Measurements from ENCODE around the gene INTS1. TPM values are rescaled to one million over a fixed set of nuclear protein-coding genes. Genes with fewer than 3 reads are reported as not detected.

Gene INTS1
- total RNA-seq, 8 experiments from 2014 or later, result 19.5 to 80.2 (median 39.3) TPM

DNA sequence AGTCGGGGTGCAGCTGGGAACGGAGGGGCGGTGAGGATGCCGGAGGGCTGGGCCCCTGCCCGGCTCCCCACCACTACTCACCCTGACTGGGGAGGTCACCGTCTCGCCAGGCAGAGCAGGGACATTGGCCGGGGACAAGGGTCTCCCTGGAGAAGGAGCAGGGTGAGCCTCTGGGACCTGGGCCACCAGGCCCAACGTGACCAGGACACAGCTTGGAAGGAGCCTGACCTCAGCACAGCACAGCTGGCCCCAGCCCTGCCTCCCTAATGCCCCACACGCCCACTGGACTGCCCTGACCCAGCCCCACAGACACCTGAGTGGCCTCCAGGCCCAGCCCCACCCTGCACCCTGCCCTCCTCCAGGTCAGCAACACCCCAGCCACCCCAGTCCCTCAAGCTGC, 66.0 kb downstream of the INTS1 start:
- in situ Hi-C loops (cut with MboI; ENCODE audit: low pct_unique_long_range_greater_than_20kb in 2 of 9, low sequenced_read_pairs in 9 of 9, unreplicated experiment in 9 of 9), result loop anchor here in 1 of 9 experiments (25.0 kb wide), 1 partner anchor 226 kb away; no protein-coding TSS in a partner anchor
- H3K4me1 ChIP-seq (replicated peaks in 1 of 2), result no peaks in the 10 kb centered on the region
- no peak for ATAC-seq (replicated peaks in 6 of 8)
- no peak overlapping the region for H3K4me3 ChIP-seq
- H3K27ac ChIP-seq, result no peak overlapping the region
- WGBS, 10 experiments, result 100% methylated on average over 1 of the region's 10 CpGs; no CpG with 5 or more reads in 9 of the 10 experiments

DNA sequence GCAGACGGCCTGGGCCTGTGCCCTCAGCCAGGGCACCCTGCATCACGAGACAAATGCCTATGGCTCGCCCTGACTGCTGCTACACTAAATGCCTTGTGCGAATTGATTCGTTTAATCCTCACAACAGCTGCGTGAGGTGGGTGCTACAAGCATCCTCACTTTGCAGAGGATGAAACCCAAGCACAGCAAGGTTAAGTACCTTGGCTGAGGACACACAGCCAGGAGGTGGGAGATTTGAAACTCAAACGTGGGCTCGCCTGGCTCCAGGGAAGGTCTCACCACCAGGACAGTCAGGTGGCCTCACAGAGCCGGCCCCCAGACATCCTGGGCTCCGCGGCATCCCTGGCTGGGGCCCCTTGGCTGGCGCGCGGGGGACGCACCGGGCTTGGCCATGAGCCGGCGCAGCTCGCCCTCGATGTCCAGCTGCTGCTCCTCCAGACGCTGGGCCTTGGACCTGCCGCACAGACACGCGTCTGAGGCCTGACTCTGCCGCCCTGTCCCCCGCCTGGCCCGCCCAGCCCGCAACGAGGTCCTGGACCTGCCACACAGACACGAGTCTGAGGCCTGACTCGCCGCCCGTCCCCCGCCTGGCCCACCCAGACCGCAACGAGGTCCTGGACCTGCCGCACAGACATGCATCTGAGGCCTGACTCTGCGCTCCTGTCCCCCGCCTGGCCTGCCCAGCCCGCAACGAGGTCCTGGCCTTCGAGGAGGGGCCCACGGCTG, 66.9 kb downstream of the INTS1 start:
- no peak overlapping the region for H3K27ac ChIP-seq
- in situ Hi-C loops (cut with MboI; ENCODE audit: low pct_unique_long_range_greater_than_20kb in 2 of 9, low sequenced_read_pairs in 9 of 9, unreplicated experiment in 9 of 9), result loop anchor here in 1 of 9 experiments (25.0 kb wide), 1 partner anchor 225 kb away; no protein-coding TSS in a partner anchor
- no peak for ATAC-seq (replicated peaks in 6 of 8)
- no peak overlapping the region for H3K4me3 ChIP-seq
- no peaks in the 10 kb centered on the region for H3K4me1 ChIP-seq (replicated peaks in 1 of 2)
- 60 to 89% (median 68%) methylated on average over 1 to 5 of the region's 43 CpGs; no CpG with 5 or more reads in 6 of the 10 experiments for WGBS, 10 experiments

DNA sequence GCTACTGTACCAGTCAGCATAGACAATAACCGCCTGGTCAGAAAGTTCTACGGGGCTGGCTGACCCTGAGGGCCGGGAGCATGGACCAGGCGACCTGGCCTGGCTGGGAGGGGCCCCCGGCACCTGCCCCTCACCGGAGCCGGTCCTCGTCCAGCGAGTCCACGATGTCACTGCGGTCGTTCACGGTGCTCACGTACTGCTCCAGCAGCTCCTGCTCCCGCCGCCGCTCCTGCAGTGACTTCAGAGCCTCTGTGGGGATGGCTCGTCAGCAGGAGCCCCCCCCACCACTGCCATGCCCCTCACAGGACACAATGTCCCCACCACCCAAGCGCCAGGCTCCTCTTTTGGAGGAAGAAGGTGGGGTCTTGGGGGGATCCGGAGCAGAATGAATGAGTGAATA, 67.6 kb downstream of the INTS1 start:
- in situ Hi-C loops (cut with MboI; ENCODE audit: low pct_unique_long_range_greater_than_20kb in 2 of 9, low sequenced_read_pairs in 9 of 9, unreplicated experiment in 9 of 9), result loop anchor here in 1 of 9 experiments (25.0 kb wide), 1 partner anchor 224 kb away; no protein-coding TSS in a partner anchor
- H3K4me3 ChIP-seq, result no peak overlapping the region
- H3K4me1 ChIP-seq (replicated peaks in 1 of 2), result no peaks in the 10 kb centered on the region
- no peak for ATAC-seq (replicated peaks in 6 of 8)
- H3K27ac ChIP-seq, result no peak overlapping the region
- WGBS, 10 experiments, result 82% methylated on average over 11 of the region's 20 CpGs; no CpG with 5 or more reads in 9 of the 10 experiments

GRCh38 chr7:1434891-1435670, 69.1 kb downstream of the INTS1 start:
- no peak for ATAC-seq (replicated peaks in 6 of 8)
- in situ Hi-C loops (cut with MboI; ENCODE audit: low pct_unique_long_range_greater_than_20kb in 2 of 9, low sequenced_read_pairs in 9 of 9, unreplicated experiment in 9 of 9), result loop anchor here in 1 of 9 experiments (25.0 kb wide), 1 partner anchor 223 kb away; no protein-coding TSS in a partner anchor
- no peak overlapping the region for H3K27ac ChIP-seq
- WGBS, 10 experiments, result 89 to 90% methylated on average over 2 to 8 of the region's 22 CpGs; no CpG with 5 or more reads in 8 of the 10 experiments
- no peaks in the 10 kb centered on the region for H3K4me1 ChIP-seq (replicated peaks in 1 of 2)
- no peak overlapping the region for H3K4me3 ChIP-seq

- no peak overlapping the region for H3K4me3 ChIP-seq
- H3K4me1 ChIP-seq (replicated peaks in 1 of 2), result peaks cover 0 to 3% of the 10 kb centered on the region in 2 donors
- H3K27ac ChIP-seq, result no peak overlapping the region
- WGBS, 10 experiments, result 67 to 100% (median 82%) methylated on average over 2 to 12 of the region's 35 CpGs; no CpG with 5 or more reads in 5 of the 10 experiments
- no peak for ATAC-seq (replicated peaks in 6 of 8)
- in situ Hi-C loops (cut with MboI; ENCODE audit: low pct_unique_long_range_greater_than_20kb in 2 of 9, low sequenced_read_pairs in 9 of 9, unreplicated experiment in 9 of 9), result loop anchor here in 1 of 9 experiments (25.0 kb wide), 1 partner anchor 222 kb away; no protein-coding TSS in a partner anchor
Observed at GRCh38 chr7:1434165-1434718, 69.9 kb downstream of the INTS1 start.

GRCh38 chr7:1433128-1433920, 70.9 kb downstream of the INTS1 start:
- 45 to 57% (median 53%) methylated on average over 4 to 8 of the region's 25 CpGs; no CpG with 5 or more reads in 7 of the 10 experiments for WGBS, 10 experiments
- no peak overlapping the region for H3K27ac ChIP-seq
- in situ Hi-C loops (cut with MboI; ENCODE audit: low pct_unique_long_range_greater_than_20kb in 2 of 9, low sequenced_read_pairs in 9 of 9, unreplicated experiment in 9 of 9), result loop anchor here in 1 of 9 experiments (25.0 kb wide), 1 partner anchor 221 kb away; no protein-coding TSS in a partner anchor
- no peak overlapping the region for H3K4me3 ChIP-seq
- H3K4me1 ChIP-seq (replicated peaks in 1 of 2), result peaks cover 0 to 3% of the 10 kb centered on the region in 2 donors
- ATAC-seq (replicated peaks in 6 of 8), result no peak

GRCh38 chr7:1432411-1433082, 71.6 kb downstream of the INTS1 start:
- Histone ChIP-seq H3K27ac (no peak overlapping the region), H3K4me1 (replicated peaks in 1 of 2) (peaks cover 0 to 3% of the 10 kb centered on the region in 2 donors), H3K4me3 (no peak overlapping the region)
- 0% methylated on average over 1 to 5 of the region's 30 CpGs; no CpG with 5 or more reads in 8 of the 10 experiments for WGBS, 10 experiments
- in situ Hi-C loops (cut with MboI; ENCODE audit: low pct_unique_long_range_greater_than_20kb in 2 of 9, low sequenced_read_pairs in 9 of 9, unreplicated experiment in 9 of 9), result loop anchor here in 1 of 9 experiments (25.0 kb wide), 1 partner anchor 220 kb away; no protein-coding TSS in a partner anchor
- ATAC-seq (replicated peaks in 6 of 8), result peak; percentile 32 to 88 (median 58)

GRCh38 chr7:1431634-1432380, 72.4 kb downstream of the INTS1 start:
- WGBS, 10 experiments, result 0% methylated on average over 1 of the region's 22 CpGs; no CpG with 5 or more reads in 9 of the 10 experiments

GRCh38 chr7:1431226-1431625, 73.0 kb downstream of the INTS1 start:
- in situ Hi-C loops (cut with MboI; ENCODE audit: low pct_unique_long_range_greater_than_20kb in 2 of 9, low sequenced_read_pairs in 9 of 9, unreplicated experiment in 9 of 9), result loop anchor here in 1 of 9 experiments (25.0 kb wide), 1 partner anchor 219 kb away; no protein-coding TSS in a partner anchor
- Histone ChIP-seq H3K4me1 (replicated peaks in 1 of 2) (peaks cover 0 to 3% of the 10 kb centered on the region in 2 donors), H3K27ac (no peak overlapping the region), H3K4me3 (no peak overlapping the region)
- ATAC-seq (replicated peaks in 6 of 8), result peak in 5 of 8 experiments; percentile 3 to 27 (median 13)
- 40% methylated on average over 1 of the region's 10 CpGs; no CpG with 5 or more reads in 9 of the 10 experiments for WGBS, 10 experiments

More at GRCh38 chr7:1431634-1432380, 72.4 kb downstream of the INTS1 start:
- ATAC-seq (replicated peaks in 6 of 8), result peak; percentile 10 to 62 (median 48)
- in situ Hi-C loops (cut with MboI; ENCODE audit: low pct_unique_long_range_greater_than_20kb in 2 of 9, low sequenced_read_pairs in 9 of 9, unreplicated experiment in 9 of 9), result loop anchor here in 1 of 9 experiments (25.0 kb wide), 1 partner anchor 220 kb away; no protein-coding TSS in a partner anchor
- no peak overlapping the region for H3K4me3 ChIP-seq
- peaks cover 0 to 3% of the 10 kb centered on the region in 2 donors for H3K4me1 ChIP-seq (replicated peaks in 1 of 2)
- no peak overlapping the region for H3K27ac ChIP-seq

- peaks cover 0 to 3% of the 10 kb centered on the region in 2 donors for H3K4me1 ChIP-seq (replicated peaks in 1 of 2)
- H3K27ac ChIP-seq, result no peak overlapping the region
- peak in 1 of 8 experiments; percentile 5 for ATAC-seq (replicated peaks in 6 of 8)
- no peak overlapping the region for H3K4me3 ChIP-seq
- in situ Hi-C loops (cut with MboI; ENCODE audit: low pct_unique_long_range_greater_than_20kb in 2 of 9, low sequenced_read_pairs in 9 of 9, unreplicated experiment in 9 of 9), result loop anchor here in 1 of 9 experiments (25.0 kb wide), 1 partner anchor 218 kb away; no protein-coding TSS in a partner anchor
- 64 to 83% methylated on average over 4 to 21 of the region's 32 CpGs; no CpG with 5 or more reads in 8 of the 10 experiments for WGBS, 10 experiments
Observed at GRCh38 chr7:1430056-1430845, 73.9 kb downstream of the INTS1 start.

All from motor neuron (in vitro differentiated cells).